HG03280 (cell line): Measurements from ENCODE around the gene NUDT3.
"Not testable (repeated sequence)": the region's sequence is repeated elsewhere in the genome, so short reads cannot be mapped to it uniquely, and the experiment has no call there.

ENCODE experiments used
- ATAC-seq: cut with Tn5 transposase; IDR thresholded peaks from one replicate; pipeline ENCODE4 v1.9.1; 2021; ENCODE audit warnings: mild to moderate bottlenecking, moderate library complexity; ENCODE audit not compliant: unreplicated experiment

Gene NUDT3

DNA sequence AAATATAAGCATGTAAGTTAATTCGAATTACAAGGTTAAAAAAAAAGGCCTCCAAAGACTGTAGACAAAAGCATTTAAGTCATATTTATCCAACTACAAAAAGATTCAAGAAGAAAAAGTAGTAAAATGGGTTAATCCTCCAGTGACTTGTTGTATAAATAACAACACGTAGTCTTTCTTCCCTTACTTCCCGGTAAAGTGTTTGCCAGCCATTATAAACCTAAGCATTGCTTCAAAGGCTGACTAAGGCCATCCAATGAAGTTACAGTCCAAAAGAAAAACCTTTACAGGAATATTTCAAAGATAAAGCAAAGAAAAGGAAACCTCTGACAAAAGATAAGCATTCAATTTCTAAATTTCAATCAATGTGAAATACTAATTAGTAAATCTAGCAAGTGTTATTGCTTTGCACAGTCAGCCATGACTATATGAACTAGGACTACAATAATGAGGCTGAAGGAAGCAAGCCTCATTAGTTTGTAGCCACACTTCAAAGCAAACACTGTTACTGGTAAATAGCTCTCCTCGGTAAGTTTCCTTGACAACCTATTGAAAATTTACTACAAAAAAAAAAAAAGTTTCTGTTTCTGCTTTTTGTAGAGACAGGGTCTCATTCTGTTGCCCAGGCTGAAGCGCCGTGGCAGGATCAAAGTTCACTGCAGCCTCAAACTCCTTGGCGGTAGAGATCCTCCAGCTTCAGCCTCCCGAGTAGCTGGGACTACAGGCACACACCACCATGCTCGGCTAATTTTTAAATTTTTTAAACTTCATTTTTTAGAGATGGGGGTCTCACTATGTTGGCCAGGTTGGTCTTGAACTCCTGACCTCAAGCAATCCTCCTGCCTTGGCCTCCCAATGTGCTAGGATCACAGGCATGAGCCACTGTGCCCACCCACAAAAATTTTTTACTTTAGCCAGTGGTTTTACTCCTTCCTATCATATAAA is 46.0 kb downstream of the NUDT3 start:
- ATAC-seq, result no peak

DNA sequence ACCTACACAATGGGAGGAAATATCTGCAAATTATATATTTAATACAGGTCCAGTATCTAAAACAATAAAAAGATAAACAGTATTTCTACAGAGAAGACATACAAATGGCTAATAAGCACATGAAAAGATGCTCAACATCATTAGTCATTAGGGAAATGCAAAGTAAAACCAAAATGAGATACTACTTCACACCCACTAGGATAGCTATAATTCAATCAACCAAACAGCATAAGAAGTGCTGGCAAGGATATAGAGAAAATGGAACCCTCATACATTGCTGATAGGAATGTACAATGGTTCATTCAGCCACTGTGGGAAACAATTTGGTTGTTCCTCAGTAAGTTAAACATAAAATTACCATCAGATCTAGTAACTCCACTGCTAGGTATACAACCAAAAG is 48.7 kb downstream of the NUDT3 start:
- ATAC-seq, result no peak

DNA sequence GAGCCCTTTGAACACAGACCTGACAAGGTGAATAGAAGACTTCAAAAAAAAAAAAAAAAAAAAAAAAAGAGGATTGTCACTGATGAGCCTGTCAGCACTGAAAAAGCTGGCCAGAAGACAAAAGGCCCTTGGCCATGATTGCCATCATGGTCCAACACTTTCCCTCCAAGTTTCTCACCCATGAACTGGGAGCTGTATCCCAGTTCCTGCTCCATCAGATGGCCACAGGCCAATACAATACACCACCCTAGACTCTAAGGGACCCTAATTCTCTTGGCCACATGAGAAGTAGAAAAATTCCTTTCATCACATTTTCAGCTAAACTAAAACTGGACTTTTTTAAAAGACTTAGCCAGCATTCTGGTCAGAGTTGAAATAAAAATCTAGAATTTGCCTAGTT is 50.2 kb downstream of the NUDT3 start:
- ATAC-seq, result no peak

DNA sequence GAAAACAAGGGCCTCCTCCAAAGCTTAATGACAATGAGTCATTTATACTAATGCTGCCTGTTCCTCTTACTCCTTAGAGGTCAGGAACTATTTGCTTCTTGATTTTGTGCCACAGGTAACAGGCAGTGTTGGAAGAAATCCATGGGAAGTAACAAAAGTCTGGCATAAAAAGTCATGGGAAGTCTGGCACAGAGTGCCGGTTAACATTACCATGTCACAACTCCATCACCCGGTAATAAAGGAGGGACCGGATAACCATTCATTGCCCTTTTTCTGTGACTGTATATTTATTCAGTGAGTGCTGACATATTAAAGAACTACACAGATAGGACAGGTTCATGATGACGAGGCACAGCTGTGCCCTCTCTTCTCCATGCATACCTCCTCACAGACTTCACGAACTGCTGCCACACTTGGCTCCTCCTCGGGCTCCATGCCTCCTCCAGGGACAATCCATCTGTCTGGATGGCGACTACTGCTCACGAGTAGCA is 50.9 kb downstream of the NUDT3 start:
- no peak for ATAC-seq

DNA sequence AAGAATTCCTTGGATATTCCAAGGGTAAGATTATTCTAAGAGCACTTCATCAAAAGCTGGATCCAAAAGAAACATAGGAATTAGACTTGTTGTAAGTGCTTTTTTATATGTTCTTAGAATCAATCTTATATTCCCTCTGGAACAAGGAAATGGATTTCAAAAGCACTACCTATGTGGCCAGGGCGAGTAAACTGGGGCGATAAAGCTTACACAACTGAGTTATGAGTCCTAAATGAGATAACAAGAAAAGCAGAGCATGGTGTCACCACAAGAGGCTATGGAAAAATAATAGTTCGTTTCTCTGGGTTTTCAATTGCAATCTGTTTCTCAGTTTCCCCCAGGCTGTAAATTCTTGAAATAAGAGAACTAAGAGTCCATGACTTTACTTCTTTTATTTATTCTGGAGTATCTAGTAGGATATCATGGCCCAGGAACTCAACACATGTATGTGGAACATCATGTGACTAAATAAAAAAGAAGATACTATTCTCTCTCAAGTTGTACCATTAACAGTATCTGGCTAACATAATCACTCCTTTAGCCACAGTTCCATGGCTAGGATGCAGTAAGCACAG is 51.5 kb downstream of the NUDT3 start:
- no peak for ATAC-seq

DNA sequence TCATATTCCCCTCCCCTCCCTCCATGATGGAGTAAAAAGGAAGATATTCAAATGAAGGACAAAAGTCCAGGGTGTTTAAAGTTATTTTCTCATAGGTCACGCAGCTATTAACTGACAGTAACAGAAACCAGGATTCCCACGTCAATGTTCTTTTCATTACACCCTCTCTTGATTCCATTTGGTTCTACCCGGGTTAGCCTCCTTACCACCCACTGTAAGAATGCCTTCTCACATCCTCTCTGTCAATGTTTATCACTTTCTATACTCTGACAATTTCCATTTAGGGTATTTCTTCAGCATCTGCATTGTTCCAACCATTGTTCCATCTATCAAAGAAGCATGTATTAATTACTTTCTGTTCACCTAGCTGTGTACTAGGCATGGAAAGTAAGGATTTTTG is 52.1 kb downstream of the NUDT3 start:
- no peak for ATAC-seq

DNA sequence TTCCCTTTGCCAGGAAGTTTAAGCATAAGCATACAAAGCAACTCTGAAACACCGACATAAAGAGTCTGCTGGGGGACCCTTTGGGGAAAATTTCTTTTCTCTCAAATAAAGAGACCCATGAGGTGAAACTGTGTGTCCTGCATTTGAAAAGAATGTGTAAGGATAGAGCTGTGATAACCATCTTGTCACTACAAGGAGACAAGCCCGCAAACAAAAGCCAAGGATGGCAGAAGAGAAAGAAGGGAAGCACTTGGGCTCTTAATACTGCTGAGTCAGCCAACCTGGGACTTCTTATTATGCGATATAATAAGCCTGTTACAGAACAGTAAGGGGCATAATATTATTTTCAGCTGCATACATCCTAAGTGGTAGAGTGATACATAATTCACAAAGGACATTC is 52.5 kb downstream of the NUDT3 start:
- no peak for ATAC-seq

DNA sequence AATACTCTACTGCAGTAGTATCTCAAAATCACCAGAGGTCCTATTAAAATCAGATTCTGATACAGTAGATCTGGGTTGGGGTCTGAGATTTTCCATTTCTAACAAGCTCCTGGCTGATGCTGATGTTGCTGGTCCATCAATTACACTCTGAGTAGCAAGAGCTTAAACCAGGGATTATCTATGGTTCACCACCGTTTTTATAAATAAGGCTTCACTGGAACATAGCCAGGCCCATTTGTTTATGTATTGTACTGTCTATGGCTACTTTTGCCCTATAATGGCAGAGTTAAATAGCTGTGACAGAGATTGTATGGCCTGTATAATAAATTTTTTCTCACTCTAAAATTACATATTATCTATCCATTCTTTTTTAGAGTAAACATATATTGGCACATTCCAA is 53.0 kb downstream of the NUDT3 start:
- no peak for ATAC-seq

DNA sequence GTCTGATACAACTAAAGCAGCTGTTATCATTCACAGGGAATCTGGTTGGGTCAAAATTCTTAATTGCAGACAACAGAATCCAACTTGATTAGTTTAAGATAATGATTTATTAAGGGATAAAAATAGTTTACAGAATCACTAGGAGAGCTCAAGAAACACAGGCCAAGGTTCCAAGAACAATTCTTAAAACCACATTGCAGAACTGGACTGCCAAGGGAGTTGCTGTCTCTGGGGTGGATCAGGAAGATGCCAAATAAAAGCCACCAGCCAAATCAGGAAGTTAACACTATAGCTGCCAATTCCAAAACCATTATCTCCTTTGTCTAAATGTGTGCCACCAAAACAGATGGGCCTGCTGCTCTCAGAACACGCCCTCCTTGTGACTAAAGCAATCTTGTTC is 53.7 kb downstream of the NUDT3 start:
- ATAC-seq, result no peak

DNA sequence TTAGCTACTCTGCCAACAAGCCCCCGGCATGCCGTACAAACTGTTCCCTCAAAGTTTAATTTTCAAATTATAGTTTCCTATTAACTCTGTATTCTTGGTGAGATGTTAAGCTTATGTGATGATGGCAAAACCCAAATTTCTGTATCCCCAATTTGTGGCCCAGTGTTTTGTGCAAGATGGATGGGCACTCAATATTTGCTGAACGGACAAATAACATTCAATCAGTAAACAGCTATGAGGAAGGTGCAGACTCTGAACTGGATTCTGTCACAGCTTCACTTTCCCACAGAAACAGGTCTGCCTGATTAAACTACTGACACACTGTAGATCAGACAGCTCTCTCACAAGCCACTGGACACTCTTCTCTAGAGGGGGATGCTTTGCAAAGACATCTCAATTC is 54.1 kb downstream of the NUDT3 start:
- ATAC-seq, result no peak

DNA sequence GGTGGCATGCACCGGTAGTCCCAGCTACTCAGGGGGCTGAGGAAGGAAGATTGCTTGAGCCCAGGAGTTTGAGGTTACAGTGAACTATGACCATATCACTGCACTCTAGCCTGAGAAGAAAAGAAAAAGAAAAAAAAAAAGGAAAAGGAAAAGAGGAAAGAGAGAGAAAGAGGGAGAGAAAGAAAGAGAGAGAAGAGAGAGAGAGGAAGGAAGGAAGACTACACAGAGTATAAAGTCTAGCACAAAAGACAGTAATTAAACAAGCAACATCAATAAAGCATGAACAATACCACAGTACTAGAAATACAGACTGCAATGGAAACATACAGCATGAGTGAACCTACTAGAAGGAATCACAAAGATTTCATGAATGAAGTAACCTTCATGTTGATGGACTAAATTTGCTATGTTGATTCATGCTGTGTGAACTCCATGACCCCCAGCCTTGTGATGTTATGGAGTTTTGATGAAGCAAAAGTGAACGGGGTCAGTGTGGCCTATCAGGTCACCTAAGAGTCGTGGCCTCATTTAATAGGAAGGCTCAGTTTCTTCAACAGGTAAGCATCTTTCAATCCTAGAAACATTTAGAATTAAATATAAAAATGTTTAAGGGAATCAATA is 57.6 kb downstream of the NUDT3 start:
- ATAC-seq, result no peak

DNA sequence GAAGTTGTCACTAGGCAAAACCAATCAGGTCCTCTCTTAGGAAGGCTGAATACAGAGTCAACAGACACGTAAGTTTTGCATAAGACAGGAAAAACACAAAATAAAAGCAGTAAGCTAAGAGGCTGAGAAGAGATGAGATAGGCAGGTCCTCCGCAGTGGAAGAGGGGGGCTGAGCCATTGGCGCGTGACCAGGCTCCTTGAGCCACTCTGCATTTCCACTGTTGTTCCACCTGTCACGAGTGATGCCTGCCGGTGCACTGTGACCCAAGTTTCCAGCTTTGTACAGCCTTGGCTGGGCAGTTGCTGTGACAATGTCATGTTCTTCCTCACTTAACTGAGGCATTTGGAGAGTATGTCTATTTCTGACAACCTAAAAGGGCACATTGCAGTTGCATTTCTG is 58.6 kb downstream of the NUDT3 start:
- ATAC-seq, result no peak

DNA sequence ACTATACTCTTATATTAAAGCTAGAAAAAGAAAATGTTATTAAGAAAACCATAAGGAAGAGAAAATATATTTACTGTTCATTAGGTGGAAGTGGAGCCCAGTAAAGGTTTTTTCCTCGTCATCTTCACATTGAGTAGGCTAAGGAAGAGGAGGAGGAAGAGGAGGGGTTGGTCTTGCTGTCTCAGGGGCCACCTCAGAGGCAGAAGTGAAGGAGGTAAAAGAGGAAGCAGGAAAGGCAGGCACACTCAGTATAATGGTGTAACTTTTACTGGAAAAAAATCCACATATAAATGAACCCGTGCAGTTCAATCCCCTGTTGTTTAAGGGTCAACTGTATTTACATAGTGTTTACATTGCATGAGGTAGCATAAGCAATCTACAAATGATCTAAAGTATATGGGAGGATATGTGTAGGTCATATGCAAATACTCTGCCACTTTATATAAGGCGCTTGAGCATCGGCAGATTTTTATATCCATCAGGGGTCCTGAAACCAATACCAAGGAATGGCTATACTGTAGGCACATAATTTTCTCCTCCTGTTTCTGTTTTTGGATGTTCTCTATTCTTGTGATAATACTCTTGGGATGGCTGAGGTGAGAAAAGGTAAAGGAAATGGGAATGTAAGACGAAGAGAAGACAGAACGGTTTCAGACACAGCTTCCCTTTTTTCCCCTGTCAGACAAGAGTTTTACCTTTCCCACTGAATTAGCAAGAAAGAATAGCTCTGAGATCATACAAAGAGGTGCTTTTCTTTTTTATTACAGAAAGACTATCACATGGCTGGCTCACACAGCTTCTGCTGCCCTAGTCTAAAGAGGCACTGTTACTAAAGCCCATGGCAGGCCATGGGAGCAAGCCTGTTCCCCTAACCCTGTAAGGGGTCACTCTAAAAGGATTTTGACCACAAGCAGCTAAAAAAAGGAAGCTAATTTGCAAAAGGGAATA is 59.9 kb downstream of the NUDT3 start:
- ATAC-seq, result no peak

DNA sequence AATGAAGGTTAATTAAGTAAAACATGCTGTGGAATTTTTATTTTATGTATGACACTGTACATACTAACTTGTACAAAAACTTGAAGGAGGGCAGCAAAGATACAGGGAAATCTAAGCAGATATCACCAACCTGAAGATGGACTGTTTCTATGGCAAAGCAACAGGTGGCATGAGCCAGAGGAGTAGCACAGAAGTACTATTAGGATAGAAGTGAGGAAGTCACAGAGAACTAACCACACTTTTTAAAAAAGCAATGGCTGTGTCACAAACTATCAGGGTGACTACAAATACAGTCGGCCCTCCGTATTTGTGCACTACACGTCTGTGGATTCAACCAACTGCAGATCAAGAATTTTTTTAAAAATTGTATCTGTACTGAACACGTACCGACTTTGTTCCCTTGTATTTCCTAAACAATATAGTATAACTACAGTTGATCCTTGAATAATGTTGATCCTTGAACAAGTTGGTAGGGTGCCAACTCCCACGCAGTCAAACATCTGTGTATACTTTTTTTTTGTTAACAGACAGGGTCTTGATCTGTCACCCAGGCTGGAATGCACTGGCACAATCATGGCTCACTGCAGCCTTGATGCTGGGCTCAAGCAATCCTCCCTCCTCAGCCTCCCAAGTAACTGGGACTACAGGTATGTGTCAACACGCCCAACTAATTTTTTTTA is 61.0 kb downstream of the NUDT3 start:
- ATAC-seq, result no peak

DNA sequence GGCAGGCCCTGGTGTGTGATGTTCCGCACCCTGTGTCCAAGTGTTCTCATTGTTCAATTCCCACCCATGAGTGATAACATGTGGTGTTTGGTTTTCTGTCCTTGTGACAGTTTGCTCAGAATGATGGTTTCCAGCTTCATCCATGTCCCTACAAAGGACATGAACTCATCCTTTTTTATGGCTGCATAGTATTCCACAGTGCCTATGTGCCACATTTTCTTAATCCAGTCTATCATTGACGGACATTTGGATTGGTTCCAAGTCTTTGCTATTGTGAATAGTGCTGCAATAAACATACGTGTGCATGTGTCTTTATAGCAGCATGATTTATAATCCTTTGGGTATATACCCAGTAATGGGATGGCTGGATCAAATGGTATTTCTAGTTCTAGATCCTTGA is 62.7 kb downstream of the NUDT3 start:
- ATAC-seq, result not testable (repeated sequence)

DNA sequence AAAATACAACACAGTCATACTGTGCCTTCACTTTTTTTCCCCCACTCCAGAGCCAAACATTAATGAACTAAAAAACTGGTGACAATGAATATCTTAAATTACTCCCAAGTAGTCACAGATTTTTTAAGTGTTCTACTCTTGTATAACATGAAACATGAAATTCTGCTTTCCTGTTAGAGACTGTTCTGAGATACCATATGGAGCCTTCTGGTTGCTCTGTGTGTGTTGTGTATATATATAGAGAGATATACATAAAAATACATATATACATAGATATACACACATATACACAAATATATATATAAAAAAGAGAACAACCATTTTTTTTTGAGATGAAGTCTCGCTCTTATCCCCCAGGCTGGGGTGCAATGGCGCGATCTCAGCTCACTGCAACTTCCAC is 63.5 kb downstream of the NUDT3 start:
- ATAC-seq, result no peak

DNA sequence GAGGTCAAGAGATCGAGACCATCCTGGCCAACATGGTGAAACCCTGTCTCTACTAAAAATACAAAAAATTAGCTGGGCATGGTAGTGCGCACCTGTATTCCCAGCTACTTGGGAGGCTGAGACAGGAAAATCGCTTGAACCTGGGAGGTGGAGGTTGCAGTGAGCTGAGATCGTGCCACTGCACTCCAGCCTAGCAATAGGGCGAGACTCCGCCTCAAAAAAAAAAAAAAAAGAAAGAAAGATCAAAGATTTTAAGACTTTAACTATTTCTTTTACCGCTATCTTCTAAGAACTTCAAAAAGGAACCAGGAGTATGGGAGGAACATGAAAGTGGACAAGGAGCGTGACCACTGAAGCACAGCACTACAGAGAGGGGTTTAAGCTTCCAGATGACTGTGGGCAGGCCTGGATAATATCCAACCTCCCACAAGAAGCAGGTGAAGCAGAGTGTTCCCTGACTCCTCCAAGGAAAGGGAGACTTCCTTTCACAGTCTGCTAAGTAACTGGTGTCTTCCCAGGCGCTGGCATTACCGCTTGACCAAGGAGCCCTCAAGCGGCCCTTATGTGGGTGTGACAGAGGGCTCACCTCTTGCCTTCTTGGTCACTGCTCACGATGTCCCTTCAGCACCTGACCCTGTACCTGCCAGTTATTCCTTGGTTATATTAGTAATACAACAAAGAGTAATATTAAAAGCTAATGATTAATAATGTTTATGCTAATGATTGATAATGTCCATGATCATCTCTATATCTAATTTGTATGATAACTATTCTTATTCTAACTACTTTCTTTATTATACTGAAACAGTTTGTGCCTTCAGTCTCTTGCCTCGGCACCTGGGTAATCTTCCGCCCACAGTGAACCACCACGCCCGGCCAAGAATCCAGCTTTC is 64.9 kb downstream of the NUDT3 start:
- ATAC-seq, result not testable (repeated sequence)

DNA sequence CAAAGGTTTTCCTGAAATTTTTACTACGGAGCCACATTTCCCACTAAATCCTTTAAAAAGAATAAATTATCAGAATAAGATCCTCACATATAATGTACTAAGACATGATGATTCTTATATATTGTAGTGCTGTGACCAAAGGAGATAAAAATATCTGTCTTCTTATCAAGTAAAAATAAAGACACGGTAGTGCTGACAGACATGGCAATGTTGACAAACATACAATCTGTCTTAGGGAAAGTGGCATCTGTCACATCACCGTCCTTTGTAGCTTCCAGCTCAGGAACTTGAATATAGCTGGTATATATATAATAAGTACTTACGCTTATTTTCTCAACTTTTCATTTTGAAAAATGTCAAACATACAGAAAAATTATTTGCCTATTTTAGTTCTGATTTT is 66.8 kb downstream of the NUDT3 start:
- no peak for ATAC-seq

DNA sequence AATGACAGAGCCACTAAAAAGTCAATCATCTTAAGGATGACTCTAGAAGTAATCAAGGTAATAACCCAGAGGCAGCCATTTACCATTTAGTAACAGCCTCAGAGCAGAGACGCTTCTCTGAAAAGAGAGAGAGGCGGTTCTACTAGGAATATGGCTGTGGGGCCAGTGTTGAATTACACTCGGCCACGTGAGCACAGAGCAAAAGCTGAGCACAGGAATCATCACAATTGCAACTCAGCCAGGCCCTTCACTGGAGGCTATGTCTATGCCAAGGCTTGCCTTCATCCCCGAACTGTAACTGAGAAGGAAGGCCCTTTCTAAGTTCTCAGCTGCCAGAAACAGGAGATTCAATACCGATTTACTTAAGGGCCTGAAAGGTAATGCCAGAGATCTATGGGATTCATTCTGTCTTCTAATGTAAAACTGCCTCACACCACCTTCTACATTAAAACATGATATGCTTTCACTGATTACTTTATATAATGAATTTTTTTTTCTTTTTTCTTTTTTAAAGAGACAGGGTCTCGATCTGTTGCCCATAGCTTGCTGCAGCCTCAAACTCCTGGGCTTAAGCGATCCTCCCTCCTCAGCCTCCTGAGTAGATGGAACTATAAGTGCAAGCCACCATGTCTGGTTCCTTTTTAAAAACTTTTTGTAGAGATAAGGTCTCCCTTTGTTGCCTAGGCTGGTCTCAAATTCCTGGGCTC is 67.6 kb downstream of the NUDT3 start:
- ATAC-seq, result no peak
